ENCODE results near the gene VDR.

GRCh38 chr12:47800582-47800981, 104.2 kb downstream of the VDR start:
- TF ChIP-seq, protein P1, sequence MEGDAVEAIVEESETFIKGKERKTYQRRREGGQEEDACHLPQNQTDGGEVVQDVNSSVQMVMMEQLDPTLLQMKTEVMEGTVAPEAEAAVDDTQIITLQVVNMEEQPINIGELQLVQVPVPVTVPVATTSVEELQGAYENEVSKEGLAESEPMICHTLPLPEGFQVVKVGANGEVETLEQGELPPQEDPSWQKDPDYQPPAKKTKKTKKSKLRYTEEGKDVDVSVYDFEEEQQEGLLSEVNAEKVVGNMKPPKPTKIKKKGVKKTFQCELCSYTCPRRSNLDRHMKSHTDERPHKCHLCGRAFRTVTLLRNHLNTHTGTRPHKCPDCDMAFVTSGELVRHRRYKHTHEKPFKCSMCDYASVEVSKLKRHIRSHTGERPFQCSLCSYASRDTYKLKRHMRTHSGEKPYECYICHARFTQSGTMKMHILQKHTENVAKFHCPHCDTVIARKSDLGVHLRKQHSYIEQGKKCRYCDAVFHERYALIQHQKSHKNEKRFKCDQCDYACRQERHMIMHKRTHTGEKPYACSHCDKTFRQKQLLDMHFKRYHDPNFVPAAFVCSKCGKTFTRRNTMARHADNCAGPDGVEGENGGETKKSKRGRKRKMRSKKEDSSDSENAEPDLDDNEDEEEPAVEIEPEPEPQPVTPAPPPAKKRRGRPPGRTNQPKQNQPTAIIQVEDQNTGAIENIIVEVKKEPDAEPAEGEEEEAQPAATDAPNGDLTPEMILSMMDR (IDR thresholded peaks at IDR 0.05): no peak
- no peak for TF ChIP-seq POLR2A (IDR thresholded peaks at IDR 0.05)
- TF ChIP-seq EP300 (IDR thresholded peaks at IDR 0.05): no peak
- TF ChIP-seq POLR2AphosphoS5 (IDR thresholded peaks at IDR 0.05): no peak

Measured in suprapubic skin (tissue), 4 donors.